Transverse colon (tissue), 4 donors: ENCODE data around the gene HGFAC.

Experiments
- CTCF ChIP-seq, 5 experiments: fragments of 200-600 bp in 3 of 5; fragments of 450-650 bp in 2 of 5; sonication (generic) in 3 of 5; IDR thresholded peaks; 1 replicate in 2 of 5; 2 replicates in 3 of 5; pipeline ENCODE4 v1.5.1; 2016 to 2017; ENCODE audit warnings: antibody characterized with exemption in 5 of 5, inconsistent platforms in 3 of 5, mild to moderate bottlenecking in 2 of 5, moderate library complexity in 1 of 5
- POLR2A ChIP-seq: fragments of 450-650 bp; IDR thresholded peaks from one replicate; pipeline ENCODE4 v1.6.1; 2016; ENCODE audit warnings: antibody characterized with exemption, mild to moderate bottlenecking, moderate library complexity
- POLR2AphosphoS5 ChIP-seq, 3 donors: sonication (generic); formaldehyde crosslinking; IDR thresholded peaks; one replicate each; pipeline ENCODE4 v1.6.1; 2016; ENCODE audit warnings: antibody characterized with exemption in 3 of 3

- TF ChIP-seq CTCF (IDR thresholded peaks at IDR 0.05): no peak
- TF ChIP-seq POLR2AphosphoS5 (IDR thresholded peaks at IDR 0.05): no peak
- TF ChIP-seq POLR2A: no peak
These were observed 8.9 kb downstream of the HGFAC start for GRCh38 chr4:3450643-3451042.
